HG02763 (cell line): ENCODE data around the gene MXD1.
"Not testable (repeated sequence)": the region's sequence is repeated elsewhere in the genome, so short reads cannot be mapped to it uniquely, and the experiment has no call there.

Experiments used
- ATAC-seq: cut with Tn5 transposase; IDR thresholded peaks from one replicate; pipeline ENCODE4 v1.9.1; 2021; ENCODE audit warnings: mild to moderate bottlenecking, moderate library complexity; ENCODE audit not compliant: unreplicated experiment

MXD1 gene

DNA sequence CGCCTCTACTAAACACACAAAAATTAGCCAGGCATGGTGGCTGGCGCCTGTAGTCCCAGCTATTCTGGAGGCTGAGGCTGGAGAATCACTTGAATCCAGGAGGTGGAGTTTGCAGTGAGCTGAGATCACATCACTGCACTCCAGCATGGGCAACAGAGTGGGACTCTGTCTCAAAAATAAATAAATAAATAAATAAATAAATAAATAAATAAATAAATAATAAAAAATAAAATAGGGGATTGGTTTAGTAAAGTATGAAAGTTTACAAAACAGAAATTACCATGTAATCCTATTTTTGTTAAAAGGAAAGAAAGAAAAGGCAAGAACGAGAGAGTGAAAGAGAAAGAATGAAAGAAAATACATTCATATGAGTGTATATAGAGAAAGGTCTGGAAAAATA, 35.8 kb downstream of the MXD1 start:
- ATAC-seq: not testable (repeated sequence)

DNA sequence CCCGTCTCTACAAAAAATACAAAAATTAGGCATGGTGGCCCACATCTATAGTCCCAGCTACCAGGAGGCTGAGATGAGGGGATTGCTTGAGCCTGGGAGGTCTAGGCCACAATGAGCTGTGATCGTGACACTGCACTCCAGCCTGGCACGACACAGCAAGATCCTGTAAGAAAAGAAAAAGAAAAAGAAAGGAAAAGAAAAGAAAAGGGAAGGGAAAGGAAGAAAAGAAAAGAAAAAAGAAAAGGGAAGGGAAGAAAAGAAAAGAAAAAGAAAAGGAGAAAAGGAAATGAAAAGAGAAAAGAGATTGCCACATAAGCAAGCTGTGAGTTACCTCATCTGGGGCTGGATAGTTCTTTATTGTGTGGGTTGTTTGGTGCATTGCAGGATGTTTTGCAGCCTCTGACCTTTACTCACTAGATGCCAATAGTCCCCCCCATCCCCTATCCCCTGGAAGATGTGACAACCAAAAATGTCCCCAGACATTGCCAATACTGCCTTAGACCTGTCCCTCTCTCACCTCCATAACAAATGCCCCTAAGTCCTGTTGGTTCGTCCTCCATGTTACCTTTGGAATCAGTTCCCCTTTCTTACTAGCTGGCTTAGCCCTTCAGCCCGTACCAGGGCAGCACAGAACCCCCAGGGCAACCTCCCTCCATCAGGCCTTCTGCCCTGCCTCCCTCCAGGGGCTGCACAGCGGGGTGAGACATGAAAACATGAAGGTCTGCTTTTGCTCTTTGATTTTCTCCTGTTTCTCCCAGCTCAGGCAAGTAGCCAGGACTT, 37.6 kb downstream of the MXD1 start:
- no peak for ATAC-seq

DNA sequence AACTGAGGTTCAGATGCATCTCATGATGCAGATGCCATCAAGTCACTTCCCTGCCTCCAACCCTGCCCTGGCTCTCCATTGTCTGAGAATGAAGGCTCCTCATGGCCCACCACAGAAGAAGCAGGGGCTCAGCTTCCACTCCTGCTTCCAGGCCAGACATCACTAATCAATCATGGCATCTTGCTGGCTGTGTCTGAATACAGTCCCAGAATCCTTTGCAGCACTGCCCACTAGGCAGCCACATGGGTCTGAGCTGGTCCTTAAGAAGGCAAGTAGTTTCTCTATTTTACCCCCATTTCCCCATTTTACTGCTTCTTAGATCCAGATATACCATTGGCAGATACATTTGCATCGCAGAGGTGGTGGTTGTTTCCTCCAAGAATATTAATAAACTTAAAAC, 39.2 kb downstream of the MXD1 start:
- ATAC-seq: no peak

DNA sequence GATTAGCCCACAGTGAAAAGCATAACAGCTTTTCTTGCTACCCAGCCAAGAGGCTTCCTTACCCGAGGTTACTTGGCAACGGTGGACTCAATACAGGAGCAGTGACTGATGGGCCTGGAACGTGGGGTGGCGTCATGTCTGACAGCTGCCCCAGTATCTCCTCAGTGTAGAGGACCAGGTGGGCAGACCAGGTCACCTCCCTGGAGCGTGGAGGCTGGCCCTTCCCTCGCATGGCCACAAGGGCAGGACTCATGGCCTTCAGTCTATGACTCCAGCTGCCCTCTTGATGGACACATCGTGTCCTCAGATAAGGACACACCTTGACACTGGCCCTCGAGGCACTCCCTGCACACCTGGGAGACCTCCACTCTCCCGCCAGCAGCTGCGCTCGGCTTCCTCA, 40.1 kb downstream of the MXD1 start:
- no peak for ATAC-seq

DNA sequence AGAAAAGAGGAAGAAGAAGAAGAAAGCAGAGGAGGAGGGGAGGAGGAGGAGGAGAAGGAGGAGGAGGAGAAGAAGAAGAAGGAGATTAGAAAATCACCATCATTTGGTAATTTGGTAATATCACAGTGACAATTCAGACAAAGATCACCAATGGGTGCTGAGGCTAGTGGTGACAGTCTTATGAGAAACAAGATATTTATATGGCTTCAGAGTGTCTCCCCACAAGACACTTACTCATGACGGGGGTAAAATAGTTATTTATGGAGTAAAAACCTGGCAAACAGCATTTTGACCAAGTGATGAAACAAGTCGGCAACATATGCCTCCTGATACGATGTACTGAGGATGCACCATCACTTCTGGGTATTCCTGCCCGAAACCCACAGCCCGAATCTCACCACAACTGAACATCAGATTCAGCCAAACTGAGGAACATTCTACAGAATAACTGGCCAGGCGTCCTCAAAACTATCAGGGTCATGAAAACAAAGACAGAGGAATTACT, 41.6 kb downstream of the MXD1 start:
- no peak for ATAC-seq

DNA sequence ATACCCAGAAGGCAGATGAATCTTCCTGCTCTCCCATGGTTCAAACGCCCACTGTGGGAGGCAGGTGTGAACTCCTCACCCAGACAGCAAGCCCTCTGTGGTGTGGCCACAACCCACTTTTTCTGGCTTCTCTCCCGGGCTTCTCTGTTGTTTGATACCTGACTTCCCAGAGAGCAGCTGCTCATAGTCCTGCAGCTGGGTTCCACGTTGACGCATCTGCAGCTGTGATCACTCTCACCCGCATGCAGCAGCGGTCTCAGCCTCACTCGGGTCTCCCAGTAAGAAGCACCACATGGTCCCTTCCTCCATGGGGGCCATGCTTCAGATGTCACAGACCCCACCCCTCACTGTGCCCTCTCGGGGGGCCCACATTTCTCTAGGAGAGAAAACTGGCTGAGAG, 43.1 kb downstream of the MXD1 start:
- no peak for ATAC-seq

DNA sequence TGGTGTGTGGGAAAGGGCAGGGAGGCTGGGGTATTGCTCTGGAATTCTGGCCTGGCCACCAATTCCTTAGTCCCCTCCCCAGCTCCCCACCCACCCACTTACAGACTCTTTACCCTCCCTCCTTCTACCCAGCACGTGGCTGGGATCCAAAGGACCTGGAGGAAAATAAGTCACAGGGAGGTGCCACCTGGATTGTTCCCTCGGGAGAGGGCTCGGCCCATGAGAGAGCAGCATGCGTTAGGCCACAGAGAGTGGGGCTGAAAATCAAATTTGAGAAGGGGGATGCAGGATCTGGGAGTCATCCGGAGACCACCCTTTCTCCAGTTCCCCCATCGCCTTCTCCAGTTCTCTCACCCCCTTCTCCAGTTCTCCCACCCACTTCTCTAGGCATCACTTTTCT, 43.6 kb downstream of the MXD1 start:
- ATAC-seq: no peak

DNA sequence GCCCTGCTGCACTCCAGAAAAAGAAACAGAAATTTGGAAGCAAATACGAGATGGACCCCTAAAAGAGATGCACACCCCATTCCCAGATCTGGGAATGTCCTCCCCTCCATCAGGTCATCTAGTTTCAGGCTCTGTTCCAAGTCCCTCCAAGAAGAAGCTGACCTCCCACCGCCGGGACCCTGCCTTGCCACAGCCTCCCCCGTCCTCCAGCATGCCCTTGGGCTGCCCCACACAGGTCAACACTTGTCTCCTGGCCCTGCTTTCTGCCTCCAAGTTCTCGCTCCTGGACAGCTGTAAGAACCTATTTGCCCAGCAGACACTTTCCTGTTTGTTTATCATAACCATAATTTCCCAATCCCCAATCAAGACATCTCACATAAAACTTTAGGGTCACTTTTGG, 44.5 kb downstream of the MXD1 start:
- no peak for ATAC-seq

DNA sequence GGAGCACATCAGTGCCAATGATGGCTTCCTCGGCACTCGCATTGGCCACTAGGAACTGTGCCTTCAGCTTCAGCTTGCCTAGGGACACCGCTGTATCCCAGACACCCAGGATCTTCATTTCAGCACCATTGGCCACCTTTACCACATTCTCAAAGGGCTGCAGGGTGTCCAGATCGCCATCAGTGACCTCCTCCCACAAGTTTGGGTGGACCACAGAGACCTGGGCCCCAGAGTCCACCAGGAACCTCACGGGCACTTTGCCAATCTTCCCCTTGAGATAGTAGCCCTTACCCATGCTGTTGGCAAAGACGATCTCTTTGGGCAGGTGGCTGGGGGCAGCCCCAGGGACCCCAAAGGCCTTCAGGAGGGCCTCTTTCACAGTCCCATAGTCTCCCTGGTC, 45.9 kb downstream of the MXD1 start:
- no peak for ATAC-seq

DNA sequence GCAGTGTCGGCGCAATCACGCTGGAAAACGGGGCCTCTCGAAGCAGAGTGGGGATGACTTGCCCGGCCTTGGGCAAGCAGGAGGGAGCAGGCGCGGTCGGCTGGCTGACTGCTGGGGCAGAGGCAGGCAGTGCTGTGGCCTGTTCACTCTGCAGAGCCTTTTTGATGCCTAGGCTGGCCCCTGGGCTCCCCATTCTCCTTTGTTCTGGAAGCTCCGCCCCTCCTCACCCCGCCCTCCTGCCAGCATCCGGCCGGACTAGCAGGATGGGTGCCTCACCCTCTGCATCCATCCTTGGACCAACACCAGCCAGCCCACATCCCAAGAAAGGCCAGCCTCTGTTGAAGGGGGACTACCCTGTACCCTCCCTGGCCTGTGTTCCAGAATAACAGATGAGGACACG, 46.6 kb downstream of the MXD1 start, which contains the start of gene ASPRV1:
TSS of gene ASPRV1 (minus strand) at position 136 of the 400 bp plus-strand sequence. CDS start 195 bp downstream, outside the sequence.
- no peak for ATAC-seq

DNA sequence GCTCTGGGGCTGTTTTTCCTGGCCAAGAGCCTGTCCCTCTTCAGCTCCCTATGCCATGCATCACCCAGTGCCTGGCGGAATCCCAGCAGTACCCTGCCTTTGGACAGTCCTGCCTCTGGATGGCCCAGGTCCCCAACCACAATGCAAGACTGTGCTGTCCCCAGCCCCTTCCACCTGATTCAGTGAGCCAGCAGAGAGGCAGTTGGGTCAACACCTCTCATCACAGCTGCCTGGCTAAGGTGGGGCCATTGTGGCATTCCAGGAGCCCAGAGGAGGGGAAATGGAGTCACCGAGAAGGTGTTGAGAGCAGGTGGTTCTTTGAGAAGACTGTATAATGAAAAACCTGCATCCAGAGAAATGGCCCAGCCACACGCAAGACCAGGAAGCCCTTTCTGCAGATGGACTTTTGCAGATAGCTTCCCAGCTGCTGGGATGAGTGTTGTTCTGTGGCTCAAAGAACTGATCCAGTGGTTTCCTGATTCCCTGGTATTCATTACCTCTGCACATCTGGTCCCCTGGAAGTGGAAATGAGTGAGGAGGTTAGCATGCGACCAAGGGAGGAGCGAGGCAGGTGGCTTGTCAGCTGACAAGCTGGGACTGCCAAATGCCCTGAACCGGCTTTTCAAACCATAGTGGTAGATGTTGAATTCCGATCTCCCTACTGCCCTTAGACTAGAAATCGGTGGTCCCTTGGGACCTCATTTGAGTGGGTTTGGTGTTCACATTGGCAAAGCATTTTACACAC, 48.2 kb downstream of the MXD1 start:
- no peak for ATAC-seq

DNA sequence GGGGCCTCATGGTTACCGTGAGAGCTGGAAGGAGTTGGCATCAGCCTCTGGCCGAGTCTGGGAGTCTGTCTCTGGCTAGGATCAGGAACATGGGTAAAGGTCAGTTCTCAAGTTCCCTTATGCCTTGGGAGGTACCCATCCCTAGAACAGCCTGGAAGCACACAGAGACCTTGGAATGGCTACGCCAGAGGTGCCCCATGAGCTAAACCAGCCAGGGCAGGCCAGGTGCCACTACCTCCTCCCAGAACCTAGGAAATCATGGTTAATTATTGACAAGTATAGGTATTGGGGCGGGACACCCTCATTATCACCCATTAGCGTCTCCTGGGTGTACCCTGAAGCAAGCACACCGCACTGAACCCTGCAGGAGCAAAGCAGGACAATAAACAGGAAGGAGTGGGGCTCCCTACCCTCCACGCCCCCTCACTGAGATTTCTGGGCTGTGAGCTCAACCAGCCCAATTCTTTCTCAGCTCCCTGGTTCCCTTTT, 49.5 kb downstream of the MXD1 start:
- ATAC-seq: no peak

DNA sequence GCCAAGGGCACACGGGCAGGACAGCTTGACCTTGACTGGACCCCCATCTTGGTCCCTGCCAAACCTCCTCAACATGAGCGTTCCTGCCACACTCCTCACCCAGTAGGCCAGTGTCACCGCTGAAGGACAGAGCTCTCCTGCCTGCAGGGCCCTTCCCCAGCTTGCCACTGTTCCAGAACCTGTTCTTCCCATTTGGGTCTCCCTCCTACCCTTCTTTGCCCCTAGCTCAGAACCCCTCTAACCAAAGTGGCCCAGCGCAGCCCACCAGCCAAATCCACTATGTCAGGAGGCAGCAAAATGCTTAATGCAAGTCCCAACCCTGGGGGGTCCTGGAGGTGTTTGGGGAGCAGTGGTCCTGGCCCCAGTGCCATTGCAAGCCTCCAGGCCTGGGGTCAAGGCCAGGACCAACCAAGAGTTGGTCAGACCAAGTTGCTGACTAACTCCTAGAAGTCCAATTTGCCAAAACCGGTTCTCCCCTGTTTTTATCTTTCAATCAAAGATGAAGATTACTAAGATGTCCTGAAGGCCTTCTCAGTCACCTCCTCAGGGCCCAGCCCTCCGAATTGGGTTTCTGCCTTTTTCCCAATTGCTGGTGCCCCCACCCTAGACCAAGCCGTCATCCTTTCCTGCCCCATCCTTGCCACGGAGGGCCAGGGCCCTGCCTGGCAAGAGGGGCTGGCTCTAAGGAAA, 51.0 kb downstream of the MXD1 start:
- ATAC-seq: no peak

DNA sequence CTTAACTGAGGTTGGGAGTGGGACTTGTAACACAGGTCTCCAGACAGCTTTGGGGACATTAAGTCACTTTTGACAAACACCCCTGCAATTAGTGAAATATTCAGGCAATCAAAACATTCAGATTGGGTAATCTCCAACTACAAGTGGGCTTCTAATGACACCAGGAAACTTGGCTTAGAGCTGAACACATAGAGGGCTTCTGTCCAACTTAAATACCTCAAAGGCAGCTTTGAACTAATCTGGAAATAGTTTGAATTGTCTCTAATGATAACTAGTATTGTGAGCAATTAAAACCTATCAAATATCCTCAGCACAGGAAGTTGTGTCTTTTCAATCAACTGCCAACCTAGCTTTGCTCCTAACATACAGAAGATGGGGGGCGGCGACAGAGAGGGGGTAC, 51.6 kb downstream of the MXD1 start:
- ATAC-seq: no peak

DNA sequence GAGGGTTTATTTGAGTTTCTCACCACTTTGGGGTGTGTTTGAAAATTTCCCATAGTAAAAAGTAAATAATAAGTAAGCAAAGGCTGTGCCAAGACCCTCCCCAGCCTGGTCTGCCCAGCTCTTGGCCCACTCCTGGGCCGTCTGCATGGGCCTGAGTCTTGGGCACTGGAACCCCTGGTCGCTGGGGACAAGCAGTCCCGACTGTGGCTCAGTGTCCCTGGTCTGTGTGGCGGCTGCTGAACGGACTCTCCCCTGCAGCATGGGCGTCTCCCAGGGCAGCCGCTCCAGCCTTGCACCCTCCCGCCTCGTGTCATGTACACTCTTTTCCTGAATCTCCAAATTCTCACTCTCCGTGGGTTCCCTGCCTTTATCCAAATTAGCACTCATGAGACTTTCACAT, 53.7 kb downstream of the MXD1 start:
- no peak for ATAC-seq

DNA sequence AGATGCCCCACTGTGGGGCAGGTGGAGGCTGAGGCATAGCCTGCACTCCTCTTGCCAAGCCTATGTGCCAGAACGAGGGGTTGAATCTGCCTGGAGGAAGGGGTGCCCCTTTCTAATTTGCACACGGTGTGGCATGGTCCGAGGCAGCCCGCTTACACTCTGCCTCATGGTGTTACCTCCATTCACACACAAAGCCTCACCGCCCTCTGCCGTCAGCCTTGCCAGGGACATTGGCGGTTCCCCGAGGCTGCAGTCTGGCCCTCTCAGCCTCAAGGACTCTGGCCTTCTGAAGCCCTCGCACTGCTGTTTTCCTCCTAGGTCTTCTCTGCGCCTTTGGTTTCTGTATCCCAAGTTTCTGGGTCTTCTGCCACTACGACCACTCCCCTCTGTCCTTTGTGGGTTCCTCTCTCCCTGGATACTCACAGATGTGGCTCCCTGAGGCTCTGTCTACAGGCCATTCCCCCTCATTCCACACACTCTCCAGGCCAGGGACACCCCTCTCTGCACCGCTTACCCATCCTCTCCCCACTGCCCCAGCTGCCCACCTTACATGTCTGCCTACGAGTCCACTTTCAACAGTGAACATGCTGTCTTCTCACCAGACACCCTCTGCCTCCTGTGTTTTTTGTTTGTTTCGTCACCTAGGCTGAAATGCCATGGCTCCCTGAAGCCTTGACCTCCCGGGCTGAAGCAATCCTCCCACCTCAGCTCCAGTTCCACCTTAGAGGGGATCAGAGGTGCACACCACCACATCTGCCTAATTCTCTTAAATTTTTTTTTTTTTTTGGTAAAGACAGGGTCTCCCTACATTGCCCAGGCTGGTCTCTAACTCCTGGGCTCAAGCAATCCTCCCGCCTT, 54.4 kb downstream of the MXD1 start:
- no peak for ATAC-seq

DNA sequence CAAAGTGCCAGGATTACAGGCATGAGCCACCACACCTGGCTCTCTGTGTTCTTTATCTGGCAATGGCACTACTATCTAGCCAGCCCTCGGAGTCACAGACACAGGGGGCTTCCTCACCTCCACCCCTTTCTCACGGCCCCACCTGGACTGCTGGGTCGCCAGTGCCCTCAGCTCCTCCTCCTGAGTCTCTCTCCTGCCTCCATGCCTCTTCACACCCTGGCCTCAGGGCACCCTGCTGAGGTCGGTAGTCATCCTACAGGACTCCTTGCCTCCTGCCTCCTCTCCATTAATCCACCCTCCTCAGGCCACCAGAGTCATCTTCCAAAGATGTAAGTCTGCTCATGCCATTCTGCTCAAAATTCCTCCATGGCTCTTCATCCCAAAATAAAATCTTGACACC, 55.1 kb downstream of the MXD1 start:
- no peak for ATAC-seq

DNA sequence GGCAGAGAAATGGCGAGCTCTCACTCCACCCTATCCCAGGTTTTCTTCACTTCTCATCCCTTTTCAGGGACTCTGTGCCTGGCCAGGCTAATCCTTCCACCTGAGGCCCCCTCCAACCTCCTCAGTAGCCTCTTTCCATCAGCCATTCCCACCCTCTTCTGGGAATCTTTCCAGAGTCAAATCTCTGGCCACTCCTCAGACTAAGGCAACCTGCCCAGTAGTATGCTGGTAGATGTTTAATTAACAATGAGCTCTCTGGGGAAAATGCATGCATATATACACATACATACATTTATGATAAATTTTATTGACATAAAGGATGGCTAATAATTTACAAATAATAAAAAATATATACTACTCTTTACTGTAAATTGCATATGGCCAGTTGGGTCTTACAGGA, 57.9 kb downstream of the MXD1 start:
- ATAC-seq: no peak

DNA sequence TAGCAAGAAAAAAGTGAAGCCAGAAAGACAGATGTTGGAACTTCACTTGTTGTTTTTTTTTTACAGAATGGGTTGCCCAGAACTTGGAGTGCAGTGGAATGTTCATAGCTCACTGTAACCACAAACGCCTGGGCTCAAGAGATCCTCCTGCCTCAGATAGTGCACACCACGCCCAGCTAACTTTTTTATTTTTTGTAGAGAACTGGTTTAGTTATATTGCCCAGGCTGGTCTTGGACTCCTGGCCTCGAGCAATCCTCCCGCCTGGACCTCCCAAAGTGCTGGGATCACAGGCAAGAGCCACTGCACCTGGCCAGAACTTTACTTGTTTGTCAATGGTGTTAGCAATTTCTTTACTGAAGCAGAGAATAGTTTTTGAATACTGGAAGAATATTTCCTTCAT, 58.4 kb downstream of the MXD1 start:
- ATAC-seq: no peak

DNA sequence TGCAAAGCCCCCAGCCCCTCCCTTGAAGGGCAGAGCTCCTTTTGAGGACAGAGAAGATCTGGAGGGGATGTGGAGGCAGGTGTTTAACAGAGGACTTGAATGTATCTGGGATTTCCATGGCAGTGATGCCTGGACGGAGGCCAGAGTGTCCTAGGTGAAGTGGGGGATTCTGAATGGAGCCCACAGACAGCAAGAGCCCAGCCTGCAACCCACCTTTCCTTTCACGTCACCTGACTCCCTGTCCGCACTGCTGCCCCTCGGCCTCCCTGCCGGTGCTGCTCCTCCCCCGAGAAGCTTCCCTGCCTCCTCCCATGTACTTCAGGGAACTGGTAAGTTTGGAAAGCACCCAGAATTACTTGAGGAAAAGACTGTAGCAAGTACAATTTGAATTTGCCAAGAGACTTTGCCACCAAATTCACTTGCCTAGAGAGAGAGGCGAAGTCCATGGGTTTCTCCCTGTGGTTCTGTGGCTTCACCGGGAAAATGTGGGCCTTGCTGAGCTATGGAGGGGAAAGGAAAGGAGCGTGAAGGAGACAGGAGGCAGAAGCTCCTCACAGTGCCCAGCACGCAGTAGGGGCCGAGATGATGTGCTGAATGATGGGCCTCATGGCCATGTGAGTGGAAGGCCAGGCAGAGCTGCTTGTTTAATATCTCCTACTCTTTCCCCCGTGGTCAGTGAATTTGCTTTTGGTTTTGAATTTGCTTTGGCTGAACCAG, 60.4 kb downstream of the MXD1 start:
- ATAC-seq: no peak
